Measurements from ENCODE around the gene KSR1. TPM values are rescaled to one million over a fixed set of nuclear protein-coding genes. Genes with fewer than 3 reads are reported as not detected.
A peak's percentile ranks its signal among the peaks of the same experiment; 100 is the strongest.

KSR1 gene
- total RNA-seq, 4 donors from 2014 or later, result 10.4 to 17.7 (median 13.2) TPM

- in situ Hi-C loops (cut with MboI; ENCODE audit: low sequenced_read_pairs in 4 of 4), result loop anchor here in 3 of 4 donors (5.0 to 10.0 kb wide), 2 partner anchors 43 to 375 kb away; no protein-coding TSS in a partner anchor
These were observed 153.5 kb downstream of the KSR1 start for GRCh38 chr17:27609611-27610303.

GRCh38 chr17:27610304-27610677 is 154.0 kb downstream of the KSR1 start:
- intact Hi-C loops (cut with DNase I; ENCODE audit: low total_unique reads), result no loop called here
- Histone ChIP-seq H3K4me3 (no peak overlapping the region), H3K4me1 (no peaks in the 10 kb centered on the region), H3K9me3 (no peaks in the 10 kb centered on the region), H3K36me3 (peaks cover 2 to 100% of the 10 kb centered on the region in 2 donors), H3K27me3 (no peaks in the 10 kb centered on the region), H3K27ac (no peak overlapping the region)
- in situ Hi-C loops (cut with MboI; ENCODE audit: low sequenced_read_pairs in 4 of 4), result no loop called here
- ATAC-seq (no peak), DNase-seq (no peak)
- TF ChIP-seq CTCF (IDR thresholded peaks at IDR 0.05 in 4 of 5, conservative IDR thresholded peaks at IDR 0.05 in 1 of 5) (no peak), POLR2A (IDR thresholded peaks at IDR 0.05) (no peak)

More at GRCh38 chr17:27609611-27610303, 153.5 kb downstream of the KSR1 start:
- Histone ChIP-seq H3K27ac (no peak overlapping the region), H3K4me3 (no peak overlapping the region), H3K9me3 (no peaks in the 10 kb centered on the region), H3K36me3 (peaks cover 2 to 100% of the 10 kb centered on the region in 2 donors), H3K4me1 (no peaks in the 10 kb centered on the region), H3K27me3 (no peaks in the 10 kb centered on the region)
- DNase-seq (no peak), ATAC-seq (peak in 1 of 2 donors; percentile 58)
- TF ChIP-seq POLR2A (IDR thresholded peaks at IDR 0.05), result no peak
- TF ChIP-seq CTCF (IDR thresholded peaks at IDR 0.05 in 4 of 5, conservative IDR thresholded peaks at IDR 0.05 in 1 of 5), result peak in 4 of 5 experiments; percentile 28 to 42 (median 39)
- intact Hi-C loops (cut with DNase I; ENCODE audit: low total_unique reads), result no loop called here

- no peak overlapping the region for H3K4me3 ChIP-seq
- intact Hi-C loops (cut with DNase I; ENCODE audit: low total_unique reads), result no loop called here
- H3K4me1 ChIP-seq, result no peaks in the 10 kb centered on the region
- H3K27ac ChIP-seq, result no peak overlapping the region
- no peaks in the 10 kb centered on the region for H3K27me3 ChIP-seq
- TF ChIP-seq CTCF (IDR thresholded peaks at IDR 0.05 in 4 of 5, conservative IDR thresholded peaks at IDR 0.05 in 1 of 5) (no peak), POLR2A (IDR thresholded peaks at IDR 0.05) (no peak)
- H3K36me3 ChIP-seq, result peaks cover 2 to 100% of the 10 kb centered on the region in 2 donors
- in situ Hi-C loops (cut with MboI; ENCODE audit: low sequenced_read_pairs in 4 of 4), result no loop called here
- no peak for DNase-seq
- H3K9me3 ChIP-seq, result no peaks in the 10 kb centered on the region
- ATAC-seq, result no peak
These were observed 156.0 kb downstream of the KSR1 start for GRCh38 chr17:27612160-27612770.

GRCh38 chr17:27613433-27613832 is 157.2 kb downstream of the KSR1 start:
- no peaks in the 10 kb centered on the region for H3K27me3 ChIP-seq
- in situ Hi-C loops (cut with MboI; ENCODE audit: low sequenced_read_pairs in 4 of 4), result no loop called here
- H3K27ac ChIP-seq, result no peak overlapping the region
- peaks cover 2 to 100% of the 10 kb centered on the region in 2 donors for H3K36me3 ChIP-seq
- no peaks in the 10 kb centered on the region for H3K4me1 ChIP-seq
- H3K9me3 ChIP-seq, result no peaks in the 10 kb centered on the region
- TF ChIP-seq POLR2A (IDR thresholded peaks at IDR 0.05) (no peak), CTCF (IDR thresholded peaks at IDR 0.05 in 4 of 5, conservative IDR thresholded peaks at IDR 0.05 in 1 of 5) (no peak)
- intact Hi-C loops (cut with DNase I; ENCODE audit: low total_unique reads), result no loop called here
- no peak overlapping the region for H3K4me3 ChIP-seq
- ATAC-seq, result no peak
- no peak for DNase-seq

Data from gastrocnemius medialis (tissue), 4 donors.